Smooth muscle cell (in vitro differentiated cells): ENCODE data around the gene PEX1. TPM values are rescaled to one million over a fixed set of nuclear protein-coding genes. Genes with fewer than 3 reads are reported as not detected.

ENCODE experiments used
- polyA plus RNA-seq: library from polyadenylated mRNA; unstranded; fragments of >200 nt; fragmentation: Nextera tagmentation; extraction: Ambion mirVana; gene quantifications from 2 replicates; pipeline ENCODE4 v1.2.1, GENCODE V29; 2016
- total RNA-seq: library from RNA; depleted of rRNA; stranded (reverse); fragments of >200 nt; gene quantifications from 2 replicates; pipeline ENCODE4 v1.2.3, GENCODE V29; 2014

PEX1 gene
- total and polyA plus RNA-seq, 2 experiments from 2014 or later = 4.4 to 10.8 TPM

Other genes with a start within 250 kb of the PEX1 start
- 21.8 and 33.9 TPM in 2 replicates for gene GATAD1, start 81.0 kb downstream of the PEX1 start, total RNA-seq
- gene GATAD1, start 81.0 kb downstream of the PEX1 start, polyA plus RNA-seq = 20.7 and 21.5 TPM in 2 replicates
- gene ERVW-1, start 50.6 kb downstream of the PEX1 start, total RNA-seq = 0.36 and 0.49 TPM in 2 replicates
- gene ERVW-1, start 50.6 kb downstream of the PEX1 start, polyA plus RNA-seq = 0.25 TPM in 1 of 2 replicates, not detected in the other
- 9.1 and 12.4 TPM in 2 replicates for gene RBM48, start 275 bp upstream of the PEX1 start, total RNA-seq
- 7.5 and 8.6 TPM in 2 replicates for gene RBM48, start 275 bp upstream of the PEX1 start, polyA plus RNA-seq
- 24.2 and 36.0 TPM in 2 replicates for gene FAM133B, start 61.9 kb upstream of the PEX1 start, total RNA-seq
- 17.2 and 25.1 TPM in 2 replicates for gene FAM133B, start 61.9 kb upstream of the PEX1 start, polyA plus RNA-seq